Measurements from ENCODE around the gene AOC3.

AOC3 gene

DNA sequence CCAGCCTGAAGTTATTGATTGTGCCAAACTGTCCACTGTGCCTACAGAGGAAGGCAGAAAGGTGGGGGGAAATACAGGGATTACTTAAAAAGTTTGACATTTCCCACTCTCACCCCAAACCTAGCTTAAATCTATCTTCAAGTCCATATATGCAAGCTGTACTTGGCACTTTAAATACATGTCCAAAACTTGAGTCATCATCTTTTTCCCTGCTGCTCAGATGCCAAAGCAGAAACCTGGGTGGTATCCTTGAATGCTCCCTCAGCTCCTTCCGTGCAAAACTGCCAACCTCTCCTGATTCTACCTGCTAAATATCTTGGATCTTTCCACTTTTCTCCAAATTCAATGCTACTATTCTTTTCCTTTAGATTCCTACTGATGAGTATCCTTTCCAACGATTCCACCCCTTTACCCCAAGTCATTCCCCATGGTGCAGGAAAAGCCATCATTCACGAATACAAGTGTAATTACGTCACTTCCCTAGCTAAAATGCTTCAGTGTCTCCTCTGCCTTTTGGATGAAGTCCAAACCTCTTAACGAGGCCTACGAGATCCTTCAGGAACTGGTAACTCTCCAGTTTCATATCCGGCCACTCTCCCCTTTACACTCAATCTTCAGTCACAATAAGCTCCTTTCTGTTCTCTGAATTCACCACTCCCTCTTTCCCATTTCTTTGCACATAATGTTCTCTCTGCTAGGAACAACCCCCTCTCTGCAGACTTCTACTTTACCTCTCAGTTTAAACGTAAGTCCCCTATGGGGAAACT lies 36.2 kb upstream of the AOC3 start:
- WGBS (ENCODE audit: extremely low coverage, insufficient coverage, low lambda C conversion rate) = no CpG with 5 or more reads among the region's 8 CpGs
- no peak overlapping the region for H3K4me2 ChIP-seq (ENCODE audit: low read length)

DNA sequence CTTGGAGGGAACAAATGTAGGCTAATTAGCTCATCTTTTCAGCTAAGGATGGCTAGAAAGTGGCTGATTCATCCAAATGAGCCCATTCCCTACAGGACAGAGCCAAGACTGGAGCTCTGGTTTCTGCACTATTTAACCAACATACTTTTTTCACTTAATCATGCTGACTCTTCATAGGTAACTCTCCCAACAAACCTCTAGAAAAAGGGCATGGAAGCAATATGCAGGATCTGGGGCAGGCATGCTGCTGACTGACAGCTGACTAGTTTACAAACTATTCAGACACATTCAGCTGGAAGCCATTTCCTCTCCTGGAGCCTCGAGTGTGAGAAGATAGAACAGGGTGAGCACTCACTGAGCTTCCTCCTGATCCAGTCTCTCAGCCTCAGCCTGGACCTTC lies 33.1 kb upstream of the AOC3 start:
- no peak overlapping the region for H3K27ac ChIP-seq (ENCODE audit: low read depth, low read length)
- no peak overlapping the region for H3K9ac ChIP-seq (ENCODE audit: low read length)
- H3K18ac ChIP-seq (ENCODE audit: low read length) = no peak overlapping the region
- H3K27me3 ChIP-seq (ENCODE audit: insufficient read depth, low read length, poor library complexity) = no peaks in the 10 kb centered on the region
- peaks cover under 1% of the 10 kb centered on the region for H3K79me2 ChIP-seq (ENCODE audit: control insufficient read depth, insufficient read depth, low read length)
- no peak overlapping the region for H2BK15ac ChIP-seq (replicated peaks; ENCODE audit: low read depth)
- H3K4ac ChIP-seq (ENCODE audit: low read depth, low read length) = no peak overlapping the region
- no peak overlapping the region for H4K5ac ChIP-seq (ENCODE audit: low read length)
- no peak for DNase-seq
- H3K4me2 ChIP-seq (ENCODE audit: low read length) = no peak overlapping the region
- H3K79me1 ChIP-seq (ENCODE audit: low read length) = peaks cover 1% of the 10 kb centered on the region
- H3K56ac ChIP-seq (ENCODE audit: low read length) = no peak overlapping the region
- H3K4me3 ChIP-seq (ENCODE audit: low read length) = no peak overlapping the region
- H2AK5ac ChIP-seq (ENCODE audit: low read length) = no peak overlapping the region
- WGBS (ENCODE audit: extremely low coverage, insufficient coverage, low lambda C conversion rate) = no CpG with 5 or more reads among the region's 1 CpG
- peaks cover 6% of the 10 kb centered on the region for H3K36me3 ChIP-seq (ENCODE audit: control insufficient read depth, insufficient read depth, low read length)
- H3K23ac ChIP-seq (ENCODE audit: low read length) = no peak overlapping the region
- no peak overlapping the region for H2BK120ac ChIP-seq (ENCODE audit: low read depth, low read length)
- H3K4me1 ChIP-seq (ENCODE audit: control insufficient read depth, low read depth, low read length) = no peaks in the 10 kb centered on the region
- no peak overlapping the region for H4K8ac ChIP-seq (ENCODE audit: low read depth, low read length)
- H2BK5ac ChIP-seq (ENCODE audit: low read length) = no peak overlapping the region

More for the DNA sequence above, 36.2 kb upstream of the AOC3 start:
- Histone ChIP-seq H2BK5ac (ENCODE audit: low read length) (no peak overlapping the region), H2BK120ac (ENCODE audit: low read depth, low read length) (no peak overlapping the region), H3K4me3 (ENCODE audit: low read length) (no peak overlapping the region), H4K5ac (ENCODE audit: low read length) (no peak overlapping the region), H3K36me3 (ENCODE audit: control insufficient read depth, insufficient read depth, low read length) (peaks cover 9% of the 10 kb centered on the region), H3K4me1 (ENCODE audit: control insufficient read depth, low read depth, low read length) (no peaks in the 10 kb centered on the region), H3K23ac (ENCODE audit: low read length) (no peak overlapping the region), H3K27me3 (ENCODE audit: insufficient read depth, low read length, poor library complexity) (no peaks in the 10 kb centered on the region), H3K4ac (ENCODE audit: low read depth, low read length) (no peak overlapping the region), H3K18ac (ENCODE audit: low read length) (no peak overlapping the region), H3K9ac (ENCODE audit: low read length) (no peak overlapping the region), H4K8ac (ENCODE audit: low read depth, low read length) (no peak overlapping the region), H3K27ac (ENCODE audit: low read depth, low read length) (no peak overlapping the region), H3K79me2 (ENCODE audit: control insufficient read depth, insufficient read depth, low read length) (no peaks in the 10 kb centered on the region), H2BK15ac (replicated peaks; ENCODE audit: low read depth) (no peak overlapping the region), H3K56ac (ENCODE audit: low read length) (no peak overlapping the region), H3K79me1 (ENCODE audit: low read length) (no peaks in the 10 kb centered on the region), H2AK5ac (ENCODE audit: low read length) (no peak overlapping the region)
- no peak for DNase-seq

DNA sequence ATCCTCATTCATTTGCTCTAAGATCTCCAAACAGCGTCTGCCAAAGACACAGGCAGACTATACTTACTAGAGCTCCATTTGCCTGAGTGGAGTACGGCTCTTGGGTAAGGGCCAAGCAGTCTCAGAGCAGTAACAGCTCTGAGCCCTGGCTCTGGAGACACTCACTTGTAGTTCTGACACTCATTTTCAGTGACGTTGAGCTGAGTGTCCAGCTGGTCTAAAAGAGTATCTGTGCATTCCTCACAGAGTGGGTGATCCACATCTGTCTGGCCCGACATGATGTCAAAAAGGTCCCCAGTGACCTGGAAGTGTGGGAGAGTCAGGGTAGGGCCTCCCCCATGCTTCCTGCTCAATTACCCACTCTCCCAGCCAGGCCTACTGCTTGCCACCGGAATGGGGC lies 32.6 kb upstream of the AOC3 start:
- Histone ChIP-seq H3K36me3 (ENCODE audit: control insufficient read depth, insufficient read depth, low read length) (peaks cover 6% of the 10 kb centered on the region), H3K23ac (ENCODE audit: low read length) (no peak overlapping the region), H3K79me2 (ENCODE audit: control insufficient read depth, insufficient read depth, low read length) (peaks cover 2% of the 10 kb centered on the region), H4K8ac (ENCODE audit: low read depth, low read length) (no peak overlapping the region), H3K4me2 (ENCODE audit: low read length) (no peak overlapping the region), H3K4ac (ENCODE audit: low read depth, low read length) (no peak overlapping the region), H3K56ac (ENCODE audit: low read length) (no peak overlapping the region), H2AK5ac (ENCODE audit: low read length) (no peak overlapping the region), H3K4me3 (ENCODE audit: low read length) (no peak overlapping the region), H3K27ac (ENCODE audit: low read depth, low read length) (no peak overlapping the region), H2BK120ac (ENCODE audit: low read depth, low read length) (no peak overlapping the region), H3K4me1 (ENCODE audit: control insufficient read depth, low read depth, low read length) (no peaks in the 10 kb centered on the region), H3K27me3 (ENCODE audit: insufficient read depth, low read length, poor library complexity) (no peaks in the 10 kb centered on the region), H3K18ac (ENCODE audit: low read length) (no peak overlapping the region), H3K9ac (ENCODE audit: low read length) (no peak overlapping the region), H4K5ac (ENCODE audit: low read length) (no peak overlapping the region), H2BK15ac (replicated peaks; ENCODE audit: low read depth) (no peak overlapping the region), H2BK5ac (ENCODE audit: low read length) (no peak overlapping the region), H3K79me1 (ENCODE audit: low read length) (peaks cover 2% of the 10 kb centered on the region)
- DNase-seq = no peak
- WGBS (ENCODE audit: extremely low coverage, insufficient coverage, low lambda C conversion rate) = no CpG with 5 or more reads among the region's 5 CpGs

DNA sequence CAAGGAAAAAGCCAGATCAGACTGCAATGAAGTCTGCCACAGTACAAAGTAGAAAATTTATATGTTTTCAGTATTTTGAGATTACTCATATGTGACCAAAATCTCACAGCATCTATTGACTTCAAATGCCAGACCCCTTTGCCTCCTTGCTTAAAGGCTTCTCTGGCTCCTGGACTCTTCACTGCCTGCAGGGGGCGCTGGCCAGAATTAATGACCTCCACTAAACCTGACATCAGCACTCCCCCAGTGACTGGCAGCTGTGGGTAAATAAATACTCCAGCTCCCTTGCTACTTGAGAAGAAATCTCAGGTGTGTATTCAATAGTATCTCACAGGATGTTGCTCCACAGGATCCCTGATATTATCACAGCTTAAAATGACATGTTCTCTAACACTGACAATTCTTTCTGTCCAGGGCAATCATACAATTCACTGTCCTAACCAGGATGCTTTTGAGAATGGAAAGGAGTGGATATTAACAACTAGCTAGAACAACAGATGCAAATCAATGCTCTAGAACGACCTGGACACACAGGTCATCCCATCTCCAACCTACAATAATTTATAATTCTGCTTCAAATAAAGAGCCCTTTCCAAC lies 31.0 kb upstream of the AOC3 start:
- Histone ChIP-seq H3K23ac (ENCODE audit: low read length) (no peak overlapping the region), H3K4me1 (ENCODE audit: control insufficient read depth, low read depth, low read length) (no peaks in the 10 kb centered on the region), H3K79me2 (ENCODE audit: control insufficient read depth, insufficient read depth, low read length) (peaks cover 6% of the 10 kb centered on the region), H2BK15ac (replicated peaks; ENCODE audit: low read depth) (no peak overlapping the region), H3K4me3 (ENCODE audit: low read length) (no peak overlapping the region), H3K27ac (ENCODE audit: low read depth, low read length) (no peak overlapping the region), H3K4ac (ENCODE audit: low read depth, low read length) (no peak overlapping the region), H4K5ac (ENCODE audit: low read length) (no peak overlapping the region), H3K9ac (ENCODE audit: low read length) (no peak overlapping the region), H2BK120ac (ENCODE audit: low read depth, low read length) (no peak overlapping the region), H3K56ac (ENCODE audit: low read length) (no peak overlapping the region), H2BK5ac (ENCODE audit: low read length) (no peak overlapping the region), H3K4me2 (ENCODE audit: low read length) (no peak overlapping the region), H2AK5ac (ENCODE audit: low read length) (no peak overlapping the region), H3K18ac (ENCODE audit: low read length) (no peak overlapping the region), H4K8ac (ENCODE audit: low read depth, low read length) (no peak overlapping the region), H3K79me1 (ENCODE audit: low read length) (peaks cover 6% of the 10 kb centered on the region), H3K27me3 (ENCODE audit: insufficient read depth, low read length, poor library complexity) (no peaks in the 10 kb centered on the region), H3K36me3 (ENCODE audit: control insufficient read depth, insufficient read depth, low read length) (peaks cover 2% of the 10 kb centered on the region)
- no CpG with 5 or more reads among the region's 2 CpGs for WGBS (ENCODE audit: extremely low coverage, insufficient coverage, low lambda C conversion rate)
- DNase-seq = peak; percentile 91

DNA sequence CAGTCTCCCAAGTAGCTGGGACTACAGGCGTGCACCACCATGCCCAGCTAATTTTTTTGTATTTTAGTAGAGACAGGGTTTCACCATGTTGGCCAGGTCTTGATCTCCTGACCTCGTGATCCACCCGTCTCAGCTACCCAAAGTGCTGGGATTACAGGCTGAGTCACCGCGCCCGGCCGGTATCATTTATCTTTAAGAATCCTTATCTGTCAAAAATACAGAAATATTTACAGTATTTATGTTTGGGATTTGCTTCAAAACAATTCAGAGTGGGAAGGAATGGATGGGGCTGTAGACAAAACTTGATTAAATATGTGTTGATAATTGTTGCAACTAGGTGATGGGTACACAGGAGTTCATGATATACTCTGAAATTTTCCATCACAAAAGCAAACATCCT lies 29.8 kb upstream of the AOC3 start:
- no CpG with 5 or more reads among the region's 7 CpGs for WGBS (ENCODE audit: extremely low coverage, insufficient coverage, low lambda C conversion rate)

More for the DNA sequence above, 29.8 kb upstream of the AOC3 start:
- H3K4me3 ChIP-seq (ENCODE audit: low read length) = no peak overlapping the region
- H2BK15ac ChIP-seq (replicated peaks; ENCODE audit: low read depth) = no peak overlapping the region
- H2AK5ac ChIP-seq (ENCODE audit: low read length) = no peak overlapping the region
- DNase-seq = no peak
- no peak overlapping the region for H4K8ac ChIP-seq (ENCODE audit: low read depth, low read length)
- H2BK5ac ChIP-seq (ENCODE audit: low read length) = no peak overlapping the region
- H2BK120ac ChIP-seq (ENCODE audit: low read depth, low read length) = no peak overlapping the region
- H3K23ac ChIP-seq (ENCODE audit: low read length) = no peak overlapping the region
- H3K56ac ChIP-seq (ENCODE audit: low read length) = no peak overlapping the region
- no peak overlapping the region for H3K9ac ChIP-seq (ENCODE audit: low read length)
- no peak overlapping the region for H3K18ac ChIP-seq (ENCODE audit: low read length)
- H3K79me1 ChIP-seq (ENCODE audit: low read length) = peaks cover 6% of the 10 kb centered on the region
- H4K5ac ChIP-seq (ENCODE audit: low read length) = no peak overlapping the region
- H3K4me2 ChIP-seq (ENCODE audit: low read length) = no peak overlapping the region
- no peaks in the 10 kb centered on the region for H3K27me3 ChIP-seq (ENCODE audit: insufficient read depth, low read length, poor library complexity)
- no peak overlapping the region for H3K27ac ChIP-seq (ENCODE audit: low read depth, low read length)
- H3K4ac ChIP-seq (ENCODE audit: low read depth, low read length) = no peak overlapping the region
- peaks cover 6% of the 10 kb centered on the region for H3K79me2 ChIP-seq (ENCODE audit: control insufficient read depth, insufficient read depth, low read length)
- peaks cover 2% of the 10 kb centered on the region for H3K36me3 ChIP-seq (ENCODE audit: control insufficient read depth, insufficient read depth, low read length)
- no peaks in the 10 kb centered on the region for H3K4me1 ChIP-seq (ENCODE audit: control insufficient read depth, low read depth, low read length)

All from mesendoderm (in vitro differentiated cells).